Neural progenitor cell (in vitro differentiated cells): ENCODE results near the gene TNFRSF18. TPM values are rescaled to one million over a fixed set of nuclear protein-coding genes. Genes with fewer than 3 reads are reported as not detected.

Experiments
- DNase-seq: peaks from one replicate; pipeline ENCODE4 v3.0.0-alpha.2; 2016; ENCODE audit warnings: low spot score
- H2AFZ ChIP-seq: fragments of 200-600 bp; sonication (generic); replicated peaks from 2 replicates; pipeline ENCODE4 v1.6.1; 2016; ENCODE audit warnings: antibody characterized with exemption
- H3F3A ChIP-seq: fragments of 200-600 bp; sonication (generic); 2 replicates; pipeline ENCODE4 v1.6.1; 2016; ENCODE audit warnings: antibody characterized with exemption, low read depth
- H3K27ac ChIP-seq: fragments of 200-600 bp; sonication (generic); 2 replicates; pipeline ENCODE4 v1.5.1; 2016; ENCODE audit warnings: mild to moderate bottlenecking
- H3K27me3 ChIP-seq: fragments of 200-600 bp; sonication (generic); 2 replicates; pipeline ENCODE4 v1.6.1; 2016; ENCODE audit warnings: mild to moderate bottlenecking, moderate library complexity
- H3K36me3 ChIP-seq: fragments of 200-600 bp; sonication (generic); 2 replicates; pipeline ENCODE4 v1.5.1; 2016
- H3K4me1 ChIP-seq: fragments of 200-600 bp; sonication (generic); 2 replicates; pipeline ENCODE4 v1.6.1; 2016; ENCODE audit warnings: mixed run types
- H3K4me2 ChIP-seq: fragments of 200-600 bp; sonication (generic); 2 replicates; pipeline ENCODE4 v1.6.1; 2016
- H3K4me3 ChIP-seq: fragments of 200-600 bp; sonication (generic); 2 replicates; pipeline ENCODE4 v1.5.1; 2016
- H3K79me2 ChIP-seq: fragments of 200-600 bp; sonication (generic); 2 replicates; pipeline ENCODE4 v1.6.1; 2016; ENCODE audit warnings: low read depth
- H3K9ac ChIP-seq: fragments of 200-600 bp; sonication (generic); 2 replicates; pipeline ENCODE4 v1.6.1; 2016
- H3K9me3 ChIP-seq: fragments of 200-600 bp; sonication (generic); 2 replicates; pipeline ENCODE4 v1.5.1; 2016; ENCODE audit warnings: low read depth
- H4K20me1 ChIP-seq: fragments of 200-600 bp; sonication (generic); 2 replicates; pipeline ENCODE4 v1.6.1; 2016; ENCODE audit warnings: low read depth
- H3K27ac Mint-ChIP-seq: 3 replicates; pipeline ENCODE4 v1.8.0; 2021; ENCODE audit warnings: mixed read lengths
- H3K27me3 Mint-ChIP-seq: 2 replicates; pipeline ENCODE4 v1.8.0; 2022; ENCODE audit warnings: low read depth, mild to moderate bottlenecking, inconsistent platforms, moderate library complexity, mixed read lengths; ENCODE audit not compliant: insufficient read depth
- H3K36me3 Mint-ChIP-seq: 3 replicates; pipeline ENCODE4 v1.8.0; 2021; ENCODE audit warnings: mixed read lengths
- H3K4me1 Mint-ChIP-seq: 3 replicates; pipeline ENCODE4 v1.8.0; 2021; ENCODE audit warnings: mixed read lengths
- H3K4me3 Mint-ChIP-seq: 3 replicates; pipeline ENCODE4 v1.8.0; 2021; ENCODE audit warnings: mild to moderate bottlenecking, moderate library complexity, mixed read lengths
- H3K9me3 Mint-ChIP-seq: 3 replicates; pipeline ENCODE4 v1.8.0; 2020; ENCODE audit warnings: mixed read lengths
- EZH2 ChIP-seq: fragments of 200-600 bp; sonication (generic); IDR thresholded peaks from 2 replicates; pipeline ENCODE4 v1.6.1; 2017; ENCODE audit warnings: antibody characterized with exemption, mild to moderate bottlenecking, moderate library complexity
- EZH2phosphoT487 ChIP-seq: fragments of 200-600 bp; sonication (generic); IDR thresholded peaks from 2 replicates; pipeline ENCODE4 v1.6.1; 2017; ENCODE audit warnings: antibody characterized with exemption
- total RNA-seq: library from RNA; depleted of rRNA; stranded (reverse); fragments of >200 nt; gene quantifications from 2 replicates; pipeline ENCODE4 v1.2.3, GENCODE V29; 2015; ENCODE audit warnings: low replicate concordance
- TF ChIP-seq, protein P1 (sequence below): fragments of 200-600 bp; sonication (generic); IDR thresholded peaks from 2 replicates; pipeline ENCODE4 v1.5.1; 2017; ENCODE audit warnings: antibody characterized with exemption, mild to moderate bottlenecking

The TNFRSF18 gene
- total RNA-seq, 1 donor from 2014 or later, result not detected

DNA sequence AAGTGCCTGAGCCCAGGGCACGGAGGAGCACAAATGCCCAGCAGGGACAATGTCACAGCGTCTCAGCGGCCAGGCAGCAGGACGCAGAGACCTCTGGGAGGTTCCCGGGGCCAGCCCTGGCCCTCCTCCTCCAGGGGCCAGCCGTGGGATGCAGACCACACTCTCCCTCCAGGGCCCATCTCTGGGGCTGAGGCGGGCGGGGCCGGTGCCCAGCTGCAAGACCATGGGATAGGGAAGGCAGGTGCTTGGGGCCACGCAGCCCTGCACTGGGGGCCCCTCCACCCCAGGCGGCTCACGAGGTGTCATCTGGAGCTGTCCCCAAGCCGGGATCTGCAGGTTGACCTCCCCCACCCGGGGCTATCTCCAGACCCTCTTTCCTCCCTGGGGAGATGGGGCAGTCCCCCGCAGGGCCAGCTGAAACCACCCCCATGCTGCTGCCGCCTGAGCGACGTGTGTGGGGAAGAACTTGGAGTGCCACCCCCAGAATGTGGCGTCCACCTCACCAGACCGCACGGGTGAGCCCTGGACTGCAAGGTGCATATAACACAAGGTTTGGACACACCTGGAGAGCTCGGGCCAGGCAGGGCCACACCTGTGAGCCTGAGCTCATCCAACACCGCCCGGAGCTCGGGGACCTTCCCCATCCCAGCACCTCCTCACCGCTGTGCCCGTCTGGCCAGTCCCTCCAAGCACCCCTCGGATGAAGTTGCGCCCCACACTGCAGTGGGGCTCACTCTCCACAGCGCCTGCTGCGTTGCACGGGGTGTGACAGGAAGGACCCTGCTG is 36.8 kb downstream of the TNFRSF18 start:
- Mint-ChIP-seq H3K27me3 (peaks cover 5% of the 10 kb centered on the region), H3K36me3 (no peaks in the 10 kb centered on the region), H3K9me3 (no peaks in the 10 kb centered on the region), H3K4me3 (peak overlapping the region; percentile 59), H3K4me1 (peaks cover 20% of the 10 kb centered on the region), H3K27ac (peak overlapping the region; percentile 74)
- Histone ChIP-seq H3K9ac (no peak overlapping the region), H3K79me2 (no peaks in the 10 kb centered on the region), H3K27me3 (peaks cover 16% of the 10 kb centered on the region), H3K4me3 (no peak overlapping the region), H2AFZ (no peak overlapping the region), H3F3A (peaks cover 15% of the 10 kb centered on the region), H3K36me3 (no peaks in the 10 kb centered on the region), H3K4me1 (peaks cover 25% of the 10 kb centered on the region), H3K4me2 (no peak overlapping the region), H3K27ac (no peak overlapping the region), H4K20me1 (no peaks in the 10 kb centered on the region), H3K9me3 (no peaks in the 10 kb centered on the region)
- no peak for DNase-seq
- TF ChIP-seq, protein P1, sequence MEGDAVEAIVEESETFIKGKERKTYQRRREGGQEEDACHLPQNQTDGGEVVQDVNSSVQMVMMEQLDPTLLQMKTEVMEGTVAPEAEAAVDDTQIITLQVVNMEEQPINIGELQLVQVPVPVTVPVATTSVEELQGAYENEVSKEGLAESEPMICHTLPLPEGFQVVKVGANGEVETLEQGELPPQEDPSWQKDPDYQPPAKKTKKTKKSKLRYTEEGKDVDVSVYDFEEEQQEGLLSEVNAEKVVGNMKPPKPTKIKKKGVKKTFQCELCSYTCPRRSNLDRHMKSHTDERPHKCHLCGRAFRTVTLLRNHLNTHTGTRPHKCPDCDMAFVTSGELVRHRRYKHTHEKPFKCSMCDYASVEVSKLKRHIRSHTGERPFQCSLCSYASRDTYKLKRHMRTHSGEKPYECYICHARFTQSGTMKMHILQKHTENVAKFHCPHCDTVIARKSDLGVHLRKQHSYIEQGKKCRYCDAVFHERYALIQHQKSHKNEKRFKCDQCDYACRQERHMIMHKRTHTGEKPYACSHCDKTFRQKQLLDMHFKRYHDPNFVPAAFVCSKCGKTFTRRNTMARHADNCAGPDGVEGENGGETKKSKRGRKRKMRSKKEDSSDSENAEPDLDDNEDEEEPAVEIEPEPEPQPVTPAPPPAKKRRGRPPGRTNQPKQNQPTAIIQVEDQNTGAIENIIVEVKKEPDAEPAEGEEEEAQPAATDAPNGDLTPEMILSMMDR, result no peak
- no peak for TF ChIP-seq EZH2phosphoT487
- TF ChIP-seq EZH2, result no peak

DNA sequence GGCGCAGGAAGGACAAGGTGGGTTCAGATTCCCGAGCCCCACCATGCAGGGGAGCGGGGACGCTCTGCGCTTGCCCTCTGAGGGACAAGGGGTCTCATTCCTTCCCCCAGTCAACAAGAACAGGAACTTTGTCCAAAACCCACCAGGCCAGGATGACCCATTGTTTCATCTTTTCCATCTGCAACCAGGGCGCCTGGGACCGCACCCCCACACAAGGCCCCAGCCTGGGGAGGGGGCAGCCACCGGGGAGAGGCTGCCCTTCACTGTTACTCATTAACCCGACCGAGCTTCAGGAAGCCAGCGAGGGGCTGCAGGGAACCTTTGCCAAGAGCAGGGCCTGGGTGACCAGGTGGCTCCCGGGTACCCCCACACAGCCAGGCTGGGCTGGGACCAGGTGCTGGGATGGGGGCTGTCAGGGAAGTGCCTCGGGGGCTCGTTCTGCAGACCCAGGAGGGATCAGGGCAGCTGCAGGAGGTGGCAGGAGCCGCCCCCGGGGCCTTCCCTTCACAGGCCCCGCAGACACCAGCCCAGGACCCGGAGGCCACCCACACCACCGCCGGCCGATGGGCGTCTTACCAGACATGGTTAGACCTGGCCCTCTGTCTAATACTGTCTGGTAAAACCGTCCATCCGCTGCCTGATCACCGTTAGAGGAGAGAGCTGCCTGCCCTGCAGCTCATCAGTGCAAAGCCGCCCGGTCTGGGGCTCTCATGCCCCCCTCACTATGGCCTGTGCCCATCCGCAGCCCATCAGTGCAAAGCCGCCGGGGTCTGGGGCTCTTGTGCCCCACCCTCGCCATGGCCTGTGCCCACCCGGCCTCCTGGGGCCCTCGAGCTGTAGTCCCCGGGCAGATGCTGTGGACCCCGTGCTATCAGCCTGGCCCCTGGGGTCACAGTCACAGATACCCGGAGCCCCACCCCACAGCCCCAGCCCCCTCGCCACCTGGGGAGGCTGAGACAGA is 37.7 kb downstream of the TNFRSF18 start:
- DNase-seq, result no peak
- Histone ChIP-seq H3K27me3 (peaks cover 20% of the 10 kb centered on the region), H3K4me1 (peaks cover 28% of the 10 kb centered on the region)

DNA sequence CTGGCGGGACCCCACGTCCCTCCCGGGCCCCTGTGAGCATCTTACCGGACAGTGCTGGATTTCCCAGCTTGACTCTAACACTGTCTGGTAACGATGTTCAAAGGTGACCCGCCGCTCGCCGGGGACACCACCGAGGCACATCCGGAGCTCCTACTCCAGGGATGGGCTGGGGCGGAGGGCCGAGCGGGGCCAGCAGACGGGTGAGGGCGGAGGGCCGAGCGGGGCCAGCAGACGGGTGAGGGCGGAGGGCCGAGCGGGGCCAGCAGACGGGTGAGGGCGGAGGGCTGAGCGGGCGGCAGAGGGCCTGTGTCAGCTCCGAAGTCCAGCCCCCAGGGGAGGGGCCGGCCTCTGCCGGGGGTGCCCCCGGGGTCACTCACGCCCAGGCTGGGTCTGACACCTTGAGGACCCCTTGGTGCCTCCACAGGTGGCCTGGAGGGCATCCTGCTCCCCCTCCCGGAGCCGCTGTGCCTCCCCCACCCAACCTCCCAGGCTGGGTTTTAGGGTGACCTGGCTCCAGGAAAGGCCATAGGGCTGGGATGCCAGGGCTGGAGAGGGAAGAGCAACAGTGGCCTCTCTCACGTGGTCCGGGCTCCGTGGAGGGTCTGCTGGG is 38.4 kb downstream of the TNFRSF18 start:
- H3K4me3 ChIP-seq, result no peak overlapping the region
- peaks cover 9% of the 10 kb centered on the region for H3K27me3 Mint-ChIP-seq
- peaks cover 16% of the 10 kb centered on the region for H3K4me1 Mint-ChIP-seq
- H3K79me2 ChIP-seq, result no peaks in the 10 kb centered on the region
- H2AFZ ChIP-seq, result no peak overlapping the region
- H3K27ac Mint-ChIP-seq, result no peak overlapping the region
- H3K4me1 ChIP-seq, result peaks cover 20% of the 10 kb centered on the region
- H3K36me3 ChIP-seq, result no peaks in the 10 kb centered on the region
- H3K27ac ChIP-seq, result no peak overlapping the region
- no peaks in the 10 kb centered on the region for H4K20me1 ChIP-seq
- H3K27me3 ChIP-seq, result peaks cover 28% of the 10 kb centered on the region
- no peak for TF ChIP-seq EZH2phosphoT487
- DNase-seq, result no peak
- no peaks in the 10 kb centered on the region for H3K36me3 Mint-ChIP-seq
- no peak overlapping the region for H3K4me2 ChIP-seq
- H3K9me3 Mint-ChIP-seq, result no peaks in the 10 kb centered on the region
- H3K9ac ChIP-seq, result no peak overlapping the region
- no peak overlapping the region for H3K4me3 Mint-ChIP-seq
- H3F3A ChIP-seq, result peaks cover 17% of the 10 kb centered on the region
- no peaks in the 10 kb centered on the region for H3K9me3 ChIP-seq

More for the DNA sequence above, 37.7 kb downstream of the TNFRSF18 start:
- H3K9ac ChIP-seq, result no peak overlapping the region
- Mint-ChIP-seq H3K27me3 (peaks cover 8% of the 10 kb centered on the region), H3K4me3 (no peak overlapping the region), H3K4me1 (peaks cover 20% of the 10 kb centered on the region), H3K36me3 (no peaks in the 10 kb centered on the region), H3K9me3 (no peaks in the 10 kb centered on the region), H3K27ac (no peak overlapping the region)
- H3K4me2 ChIP-seq, result no peak overlapping the region
- no peaks in the 10 kb centered on the region for H3K79me2 ChIP-seq
- H2AFZ ChIP-seq, result no peak overlapping the region
- peaks cover 17% of the 10 kb centered on the region for H3F3A ChIP-seq
- no peaks in the 10 kb centered on the region for H3K9me3 ChIP-seq
- no peak overlapping the region for H3K27ac ChIP-seq
- TF ChIP-seq EZH2, result no peak
- TF ChIP-seq, protein P1, result no peak
- TF ChIP-seq EZH2phosphoT487, result no peak
- no peaks in the 10 kb centered on the region for H3K36me3 ChIP-seq
- H4K20me1 ChIP-seq, result no peaks in the 10 kb centered on the region
- H3K4me3 ChIP-seq, result no peak overlapping the region
